GM23248 (cell line): Measurements from ENCODE around the gene ADAM33.

Experiments
- EZH2 ChIP-seq: fragments of 200-600 bp; sonication (generic); IDR thresholded peaks from 2 replicates; pipeline ENCODE4 v1.6.1; 2018; ENCODE audit warnings: antibody characterized with exemption, mild to moderate bottlenecking; ENCODE audit not compliant: insufficient read depth, poor library complexity, severe bottlenecking
- EZH2phosphoT487 ChIP-seq: fragments of 200-600 bp; sonication (generic); IDR thresholded peaks from 2 replicates; pipeline ENCODE4 v1.6.1; 2018; ENCODE audit warnings: antibody characterized with exemption, moderate library complexity, mild to moderate bottlenecking, low read depth; ENCODE audit not compliant: insufficient read depth

DNA sequence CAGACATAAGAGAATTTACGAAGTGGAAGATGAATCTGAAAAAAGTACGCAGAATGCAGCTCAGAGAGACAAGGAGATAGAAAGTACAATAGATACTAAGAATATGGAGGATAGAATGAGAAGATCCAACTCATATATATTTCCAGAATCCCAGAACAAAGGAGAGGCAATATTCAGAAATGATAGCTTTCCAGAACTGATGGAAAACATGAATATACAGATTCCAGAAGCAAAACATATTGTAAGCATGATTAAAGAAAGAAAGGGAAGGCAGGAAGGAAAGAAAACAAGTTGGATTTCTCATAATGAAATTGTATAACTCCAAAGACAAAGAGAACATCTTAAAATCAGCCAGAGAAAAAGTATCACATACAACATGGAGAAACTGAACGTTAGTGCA, 41.6 kb downstream of the ADAM33 start:
- TF ChIP-seq EZH2 (no peak), EZH2phosphoT487 (no peak)
